ENCODE data around the gene SEBOX.

The SEBOX gene

DNA sequence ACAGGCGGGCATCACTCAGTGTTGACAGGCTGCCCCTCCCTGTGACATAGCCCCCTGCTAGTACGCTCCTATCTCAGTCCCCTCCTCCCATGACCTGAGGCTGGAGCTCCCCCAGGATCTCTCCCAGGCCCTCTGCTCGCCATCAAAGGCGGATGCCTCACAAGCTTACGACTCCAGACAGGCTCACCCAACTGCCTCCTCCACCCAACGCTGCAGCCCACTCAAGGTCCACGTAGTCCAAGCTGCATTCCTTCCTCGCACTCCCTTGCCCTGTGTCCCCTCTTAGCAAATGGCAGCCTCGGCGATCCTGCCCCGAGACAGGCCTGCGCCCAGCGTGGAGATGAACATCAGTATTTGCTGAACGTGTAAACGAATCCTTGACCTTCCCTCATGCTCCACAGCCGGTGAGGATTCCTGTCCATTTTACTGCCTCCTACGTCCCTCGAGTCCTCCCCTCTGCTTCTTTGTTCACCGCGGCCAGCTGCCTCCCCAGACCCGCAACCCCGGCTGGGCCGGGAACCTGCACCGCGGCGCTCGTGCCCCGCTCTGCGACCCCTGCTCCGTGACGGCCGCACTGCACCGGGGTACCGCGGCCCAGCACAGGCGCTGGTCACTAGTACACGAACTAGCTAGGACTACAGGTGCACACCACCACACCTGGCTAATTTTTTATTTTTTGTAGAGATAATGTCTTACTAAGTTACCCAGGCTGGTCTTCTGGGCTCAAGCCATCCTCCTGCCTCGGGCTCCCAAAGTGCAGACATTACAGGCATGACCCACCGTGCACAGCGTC is 46.8 kb downstream of the SEBOX start:
- TF ChIP-seq, protein P1, sequence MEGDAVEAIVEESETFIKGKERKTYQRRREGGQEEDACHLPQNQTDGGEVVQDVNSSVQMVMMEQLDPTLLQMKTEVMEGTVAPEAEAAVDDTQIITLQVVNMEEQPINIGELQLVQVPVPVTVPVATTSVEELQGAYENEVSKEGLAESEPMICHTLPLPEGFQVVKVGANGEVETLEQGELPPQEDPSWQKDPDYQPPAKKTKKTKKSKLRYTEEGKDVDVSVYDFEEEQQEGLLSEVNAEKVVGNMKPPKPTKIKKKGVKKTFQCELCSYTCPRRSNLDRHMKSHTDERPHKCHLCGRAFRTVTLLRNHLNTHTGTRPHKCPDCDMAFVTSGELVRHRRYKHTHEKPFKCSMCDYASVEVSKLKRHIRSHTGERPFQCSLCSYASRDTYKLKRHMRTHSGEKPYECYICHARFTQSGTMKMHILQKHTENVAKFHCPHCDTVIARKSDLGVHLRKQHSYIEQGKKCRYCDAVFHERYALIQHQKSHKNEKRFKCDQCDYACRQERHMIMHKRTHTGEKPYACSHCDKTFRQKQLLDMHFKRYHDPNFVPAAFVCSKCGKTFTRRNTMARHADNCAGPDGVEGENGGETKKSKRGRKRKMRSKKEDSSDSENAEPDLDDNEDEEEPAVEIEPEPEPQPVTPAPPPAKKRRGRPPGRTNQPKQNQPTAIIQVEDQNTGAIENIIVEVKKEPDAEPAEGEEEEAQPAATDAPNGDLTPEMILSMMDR (IDR thresholded peaks at IDR 0.05; ENCODE audit: low read depth, low read length), result no peak
- no peak for DNase-seq (ENCODE audit: extremely low read depth, low read depth)

DNA sequence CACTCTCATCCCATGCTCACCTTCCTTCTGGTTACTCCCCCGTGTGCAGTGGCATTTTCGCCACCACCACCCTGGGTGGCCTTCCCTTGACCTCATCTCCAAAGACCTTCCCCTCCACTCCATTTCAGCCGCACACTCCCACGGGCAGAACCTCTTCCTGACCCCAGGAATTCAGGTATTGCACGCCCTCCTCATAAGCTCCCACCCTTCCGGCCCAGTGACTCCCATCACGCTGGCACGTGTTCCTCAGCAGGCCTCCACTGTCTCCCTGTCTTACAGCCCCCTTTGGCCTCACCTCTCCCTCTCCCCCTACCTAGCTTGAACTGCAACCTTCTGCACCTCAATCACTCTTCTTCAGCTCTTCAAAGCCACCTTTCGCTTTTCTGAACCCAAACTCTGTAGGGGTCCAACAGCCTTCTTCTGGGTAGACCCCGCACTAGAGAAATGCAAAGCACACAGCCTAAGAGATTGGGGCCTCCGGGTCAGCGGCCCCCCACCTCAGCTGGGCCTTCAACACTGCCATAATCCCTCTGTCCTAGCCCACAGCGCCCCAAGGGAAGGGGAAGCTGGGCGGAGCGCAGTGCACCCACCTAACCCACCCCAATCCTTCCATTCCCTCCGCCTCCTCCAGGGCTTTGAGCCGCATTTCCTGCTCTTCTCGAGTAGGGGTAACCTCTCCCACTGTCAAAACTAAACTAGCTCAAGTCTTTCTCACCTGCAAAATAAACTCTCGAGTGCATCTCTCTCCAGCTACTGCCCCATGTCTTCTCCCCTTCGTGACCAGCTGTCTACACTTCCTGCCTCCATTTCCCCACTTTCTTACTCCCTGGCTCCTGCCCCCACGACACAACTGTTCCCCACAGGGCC is 47.7 kb downstream of the SEBOX start:
- no peak for DNase-seq (ENCODE audit: extremely low read depth, low read depth)
- TF ChIP-seq, protein P1 (IDR thresholded peaks at IDR 0.05; ENCODE audit: low read depth, low read length), result no peak

DNA sequence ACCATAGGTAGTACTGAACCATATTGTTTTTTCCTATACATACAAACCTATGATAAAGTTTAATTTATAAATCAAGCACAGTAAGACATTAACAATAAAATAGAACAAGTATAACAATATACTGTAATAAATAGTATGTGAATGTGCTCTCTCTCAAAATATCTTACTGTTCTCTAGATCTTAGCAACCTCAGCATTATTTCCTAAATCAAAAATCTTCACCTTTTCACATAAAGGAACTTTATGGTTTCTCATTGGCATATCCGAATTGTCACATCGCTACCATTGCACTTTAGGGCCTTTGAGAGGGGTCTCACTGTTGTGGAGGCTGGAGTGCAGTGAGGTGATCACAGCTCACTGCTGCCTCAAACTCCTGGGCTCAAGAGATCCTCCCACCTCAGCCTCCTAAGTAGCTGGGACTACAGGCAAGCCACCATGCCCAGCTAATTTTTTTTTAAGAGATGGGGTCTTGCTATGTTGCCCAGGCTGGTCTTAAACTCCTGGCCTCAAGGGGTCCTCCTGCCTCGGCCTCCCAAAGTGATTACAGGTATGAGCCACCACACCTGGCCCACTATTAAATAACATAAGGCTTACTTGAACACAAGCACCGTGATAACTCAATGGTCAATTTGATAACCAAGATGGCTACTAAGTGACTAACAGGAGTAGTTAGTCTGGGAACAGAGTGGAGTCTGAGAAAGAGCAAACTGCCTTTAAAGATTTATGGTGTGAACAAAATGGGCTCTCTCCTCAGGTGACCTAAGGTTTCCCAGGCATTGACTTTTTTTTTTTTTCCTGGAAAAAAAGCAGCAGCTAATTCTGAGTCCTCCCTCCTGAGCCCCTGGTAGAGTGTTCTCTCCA is 48.9 kb downstream of the SEBOX start:
- TF ChIP-seq, protein P1 (IDR thresholded peaks at IDR 0.05; ENCODE audit: low read depth, low read length), result no peak
- DNase-seq (ENCODE audit: extremely low read depth, low read depth), result no peak

DNA sequence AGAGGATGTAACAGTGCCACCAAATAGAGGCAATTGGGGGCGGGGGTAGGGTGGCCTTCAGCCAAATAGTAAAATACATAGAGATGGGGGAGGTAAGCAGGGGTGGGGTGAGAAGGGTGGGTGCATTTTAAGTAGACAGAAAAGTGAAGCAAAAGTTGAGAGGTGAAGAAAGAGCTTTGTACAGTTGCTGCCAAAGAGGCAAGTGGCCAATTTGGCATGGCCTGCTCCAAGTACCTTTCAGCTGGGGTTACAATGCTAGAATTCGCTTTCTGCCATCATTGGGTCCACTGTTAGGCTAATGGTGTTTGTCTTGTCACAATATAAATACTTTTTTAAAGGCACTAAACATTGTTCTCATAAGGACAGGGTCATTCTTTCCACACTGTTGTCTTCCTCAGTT is 51.2 kb downstream of the SEBOX start:
- TF ChIP-seq, protein P1 (IDR thresholded peaks at IDR 0.05; ENCODE audit: low read depth, low read length), result no peak

More for the DNA sequence above, 51.2 kb downstream of the SEBOX start:
- DNase-seq (ENCODE audit: extremely low read depth, low read depth), result no peak
